ENCODE measurements around the gene FOXK1. TPM values are rescaled to one million over a fixed set of nuclear protein-coding genes. Genes with fewer than 3 reads are reported as not detected.

FOXK1 gene
- total and polyA plus RNA-seq, 7 donors, result 1.8 to 47.1 (median 17.1) TPM

GRCh38 chr7:4699841-4700240 is 17.7 kb downstream of the FOXK1 start:
- Histone ChIP-seq H3K27ac (peak overlapping the region; percentile 29 to 94 (median 60)), H3K4me3 (no peak overlapping the region), H3K9me3 (no peaks in the 10 kb centered on the region), H3K36me3 (no peaks in the 10 kb centered on the region), H3K27me3 (no peaks in the 10 kb centered on the region), H3K4me1 (peaks cover 0 to 83% (median 75%) of the 10 kb centered on the region in 4 donors)
- TF ChIP-seq, protein P1, sequence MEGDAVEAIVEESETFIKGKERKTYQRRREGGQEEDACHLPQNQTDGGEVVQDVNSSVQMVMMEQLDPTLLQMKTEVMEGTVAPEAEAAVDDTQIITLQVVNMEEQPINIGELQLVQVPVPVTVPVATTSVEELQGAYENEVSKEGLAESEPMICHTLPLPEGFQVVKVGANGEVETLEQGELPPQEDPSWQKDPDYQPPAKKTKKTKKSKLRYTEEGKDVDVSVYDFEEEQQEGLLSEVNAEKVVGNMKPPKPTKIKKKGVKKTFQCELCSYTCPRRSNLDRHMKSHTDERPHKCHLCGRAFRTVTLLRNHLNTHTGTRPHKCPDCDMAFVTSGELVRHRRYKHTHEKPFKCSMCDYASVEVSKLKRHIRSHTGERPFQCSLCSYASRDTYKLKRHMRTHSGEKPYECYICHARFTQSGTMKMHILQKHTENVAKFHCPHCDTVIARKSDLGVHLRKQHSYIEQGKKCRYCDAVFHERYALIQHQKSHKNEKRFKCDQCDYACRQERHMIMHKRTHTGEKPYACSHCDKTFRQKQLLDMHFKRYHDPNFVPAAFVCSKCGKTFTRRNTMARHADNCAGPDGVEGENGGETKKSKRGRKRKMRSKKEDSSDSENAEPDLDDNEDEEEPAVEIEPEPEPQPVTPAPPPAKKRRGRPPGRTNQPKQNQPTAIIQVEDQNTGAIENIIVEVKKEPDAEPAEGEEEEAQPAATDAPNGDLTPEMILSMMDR (IDR thresholded peaks at IDR 0.05), result no peak
- no peak for TF ChIP-seq POLR2A (IDR thresholded peaks at IDR 0.05)
- no peak for TF ChIP-seq EP300 (IDR thresholded peaks at IDR 0.05)
- 80% methylated on average over 10 of the region's 10 CpGs for WGBS, 2 donors
- intact Hi-C loops (cut with DNase I), result no loop called here
- DNase-seq, result no peak

DNA sequence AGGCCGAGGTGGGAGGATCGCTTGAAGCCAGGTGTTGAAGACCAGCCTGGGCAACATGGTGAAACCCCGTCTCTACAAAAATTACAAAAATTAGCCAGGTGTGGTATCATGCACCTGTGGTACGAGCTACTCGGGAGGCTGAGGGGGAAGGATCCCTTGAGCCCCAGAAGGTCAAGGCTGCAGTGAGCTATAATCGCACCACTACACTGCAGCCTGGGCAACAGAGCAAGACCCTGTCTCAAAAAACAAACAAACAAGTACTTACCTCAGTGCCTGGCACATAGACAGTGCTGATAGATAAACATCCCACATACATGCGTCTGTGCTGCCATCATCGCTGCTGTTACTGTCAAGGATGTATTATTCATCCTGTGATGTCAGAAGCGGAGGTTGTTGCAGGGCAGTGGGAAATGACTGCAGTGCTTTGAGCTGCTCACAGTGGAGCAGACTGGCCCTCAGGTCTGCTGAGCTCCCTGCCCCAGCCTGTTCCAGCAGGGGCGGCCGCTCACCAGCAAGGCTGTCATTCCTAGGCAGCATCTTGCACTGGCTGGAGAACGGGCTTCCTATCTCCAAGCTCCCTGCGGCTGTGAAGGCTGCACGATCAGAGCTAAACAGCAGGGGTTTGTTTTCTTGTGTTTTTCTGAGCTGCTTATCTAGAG is 18.6 kb downstream of the FOXK1 start:
- no peaks in the 10 kb centered on the region for H3K36me3 ChIP-seq
- peaks cover 0 to 83% (median 75%) of the 10 kb centered on the region in 4 donors for H3K4me1 ChIP-seq
- H3K4me3 ChIP-seq, result no peak overlapping the region
- WGBS, 2 donors, result 91% methylated on average over 14 of the region's 14 CpGs
- no peaks in the 10 kb centered on the region for H3K9me3 ChIP-seq
- intact Hi-C loops (cut with DNase I), result no loop called here
- H3K27me3 ChIP-seq, result no peaks in the 10 kb centered on the region
- DNase-seq, result no peak
- H3K27ac ChIP-seq, result peak overlapping the region; percentile 29 to 94 (median 60)
- TF ChIP-seq POLR2A (IDR thresholded peaks at IDR 0.05) (no peak), POLR2AphosphoS5 (IDR thresholded peaks at IDR 0.05) (peak; percentile 5 to 62 (median 52)), EP300 (IDR thresholded peaks at IDR 0.05) (peak in 2 of 4 donors; percentile 38 to 71)
- TF ChIP-seq, protein P1 (IDR thresholded peaks at IDR 0.05), result no peak

- peak overlapping the region in 2 of 4 donors; percentile 76 to 94 for H3K27ac ChIP-seq
These were observed 20.9 kb downstream of the FOXK1 start for GRCh38 chr7:4702961-4703512.

GRCh38 chr7:4703532-4703931 is 21.4 kb downstream of the FOXK1 start:
- Histone ChIP-seq H3K4me1 (peaks cover 0 to 96% (median 86%) of the 10 kb centered on the region in 4 donors), H3K27ac (peak overlapping the region in 2 of 4 donors; percentile 76 to 94), H3K36me3 (no peaks in the 10 kb centered on the region), H3K9me3 (no peaks in the 10 kb centered on the region), H3K4me3 (no peak overlapping the region), H3K27me3 (no peaks in the 10 kb centered on the region)
- intact Hi-C loops (cut with DNase I), result no loop called here
- DNase-seq, result no peak
- 91 to 95% methylated on average over 9 of the region's 9 CpGs for WGBS, 2 donors
- TF ChIP-seq EP300 (IDR thresholded peaks at IDR 0.05), result no peak
- no peak for TF ChIP-seq POLR2AphosphoS5 (IDR thresholded peaks at IDR 0.05)
- TF ChIP-seq, protein P1 (IDR thresholded peaks at IDR 0.05), result no peak
- TF ChIP-seq POLR2A (IDR thresholded peaks at IDR 0.05), result no peak

More at GRCh38 chr7:4702961-4703512, 20.9 kb downstream of the FOXK1 start:
- WGBS, 2 donors, result 86 to 91% methylated on average over 20 of the region's 20 CpGs
- no peak for DNase-seq
- Histone ChIP-seq H3K9me3 (no peaks in the 10 kb centered on the region), H3K4me1 (peaks cover 0 to 92% (median 84%) of the 10 kb centered on the region in 4 donors), H3K4me3 (no peak overlapping the region), H3K36me3 (no peaks in the 10 kb centered on the region), H3K27me3 (no peaks in the 10 kb centered on the region)
- TF ChIP-seq POLR2AphosphoS5 (IDR thresholded peaks at IDR 0.05), result no peak
- TF ChIP-seq, protein P1 (IDR thresholded peaks at IDR 0.05), result no peak
- no peak for TF ChIP-seq POLR2A (IDR thresholded peaks at IDR 0.05)
- no peak for TF ChIP-seq EP300 (IDR thresholded peaks at IDR 0.05)
- intact Hi-C loops (cut with DNase I), result no loop called here

All from sigmoid colon (tissue), 7 donors.